GM18499 (cell line): ENCODE data around the gene KRTAP3-2.

ENCODE experiments used
- ATAC-seq: cut with Tn5 transposase; IDR thresholded peaks from one replicate; pipeline ENCODE4 v1.9.1; 2021; ENCODE audit warnings: moderate number of reproducible peaks; ENCODE audit not compliant: insufficient read depth, unreplicated experiment

Gene KRTAP3-2

DNA sequence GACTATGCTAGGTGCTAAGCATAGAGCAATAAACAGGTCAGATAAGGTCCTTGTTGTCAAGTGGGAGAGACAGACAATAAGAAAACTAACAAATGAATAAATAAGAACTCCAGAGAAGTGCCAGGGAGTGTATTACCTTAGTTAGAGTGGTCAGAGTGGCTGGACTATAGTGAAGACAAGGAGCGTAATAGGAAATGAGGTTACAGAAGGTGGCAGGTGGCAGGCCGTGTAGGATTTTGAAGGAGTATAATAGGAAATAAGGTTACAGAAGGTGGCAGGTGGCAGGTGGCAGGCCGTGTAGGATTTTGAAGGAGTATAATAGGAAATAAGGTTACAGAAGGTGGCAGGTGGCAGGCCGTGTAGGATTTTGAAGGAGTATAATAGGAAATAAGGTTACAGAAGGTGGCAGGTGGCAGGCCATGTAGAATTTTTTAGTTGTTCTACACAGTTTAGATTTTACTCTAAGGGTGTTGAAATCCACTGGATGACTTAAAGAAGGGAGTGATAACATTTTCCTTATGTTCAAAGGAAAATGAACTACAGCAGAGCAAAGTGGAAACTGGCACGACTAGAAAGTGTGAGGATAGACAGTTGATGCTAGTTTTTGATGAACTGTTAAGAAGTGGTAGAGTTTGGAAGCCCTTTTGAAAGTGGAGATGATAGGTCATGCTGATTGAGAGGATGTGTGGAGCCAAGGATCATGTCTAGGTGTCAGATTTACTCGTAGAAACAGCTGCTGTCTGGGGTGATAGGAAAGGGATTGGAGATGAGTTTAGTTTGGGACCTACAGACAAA lies 12.8 kb upstream of the KRTAP3-2 start:
- ATAC-seq = no peak

DNA sequence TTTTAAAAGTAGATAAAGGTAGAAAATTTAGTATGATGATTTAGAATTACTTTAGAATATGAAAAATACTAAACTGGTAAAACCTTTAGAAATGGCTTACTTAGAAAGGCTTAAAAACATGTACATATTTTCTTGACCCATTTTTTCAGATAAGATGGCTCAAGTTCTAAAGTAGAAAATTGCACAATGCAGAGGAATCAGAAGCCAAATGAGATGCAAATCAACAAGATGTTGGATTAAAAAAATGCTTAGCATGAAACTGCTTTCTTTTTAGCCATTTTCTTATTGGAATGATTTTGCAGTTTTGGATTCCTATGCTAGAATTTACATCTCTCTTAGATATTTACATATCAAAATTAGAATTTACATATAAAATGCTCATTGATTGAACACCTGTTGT lies 10.7 kb upstream of the KRTAP3-2 start:
- no peak for ATAC-seq

DNA sequence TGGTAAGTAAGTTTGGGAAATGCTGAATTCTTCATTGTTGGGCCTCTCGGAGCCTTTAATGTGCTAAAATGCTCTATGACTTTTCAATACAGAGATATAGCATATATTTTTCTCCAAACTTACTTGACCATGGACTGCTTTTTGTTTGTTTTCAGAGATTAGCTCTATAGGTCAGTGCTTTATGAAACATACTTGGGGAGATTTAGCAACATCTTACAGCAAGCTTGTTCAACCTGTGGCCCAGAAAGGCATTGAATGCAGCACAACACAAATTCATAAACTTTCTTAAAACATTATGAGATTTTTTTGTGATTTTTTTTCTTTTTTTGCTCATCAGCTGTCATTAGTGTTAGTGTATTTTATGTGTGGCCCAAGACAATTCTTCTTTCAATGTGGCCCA lies 10.2 kb upstream of the KRTAP3-2 start:
- no peak for ATAC-seq

DNA sequence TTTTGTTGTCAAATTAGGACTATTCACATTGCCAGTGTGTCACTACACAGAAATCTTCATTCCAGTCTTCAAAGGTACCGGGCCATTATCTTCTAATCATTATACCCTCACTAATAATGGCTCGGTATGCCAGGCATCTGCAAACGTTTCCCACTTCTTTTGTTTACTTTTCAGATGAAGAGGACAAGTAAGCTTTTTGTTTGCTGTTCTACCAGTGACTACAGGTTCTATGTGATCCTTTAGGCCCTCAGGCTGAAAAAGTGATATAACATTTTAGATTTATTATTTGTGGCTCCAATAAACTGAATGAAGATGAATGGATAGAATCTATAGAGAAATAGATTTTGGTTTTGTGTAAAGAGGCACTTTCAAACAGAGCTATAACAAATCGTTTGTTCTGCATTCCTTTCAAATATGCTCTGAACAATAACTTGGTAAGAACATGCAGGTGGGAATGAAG lies 9.6 kb upstream of the KRTAP3-2 start:
- no peak for ATAC-seq

DNA sequence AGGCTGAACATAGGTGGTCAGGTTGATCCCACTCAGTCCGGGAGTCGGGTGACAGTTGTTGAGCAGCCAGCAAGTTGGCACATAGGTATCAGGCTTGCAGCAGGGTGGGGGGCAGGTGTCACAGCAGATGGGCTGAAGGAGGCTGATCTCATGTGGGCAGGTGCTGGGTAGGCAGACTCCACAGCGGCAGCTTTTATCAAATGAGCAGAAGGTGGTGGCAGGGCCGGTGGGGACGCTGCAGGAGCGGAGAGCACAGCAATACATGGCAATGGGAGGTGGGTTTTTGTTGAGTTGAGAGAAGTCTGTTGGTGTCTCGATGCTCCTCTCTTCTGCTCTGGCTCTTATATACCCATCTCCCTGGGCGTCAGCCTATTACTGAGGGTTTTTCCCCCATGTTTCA lies 9.1 kb upstream of the KRTAP3-2 start, which contains the start of gene KRTAP3-1:
Gene KRTAP3-1 (minus strand): TSS at position 318 of the 400 bp plus-strand sequence. CDS start 54 bp downstream, at position 264.
- no peak for ATAC-seq

- no peak for ATAC-seq
Observed at GRCh38 chr17:41004397-41004796, 4.7 kb upstream of the KRTAP3-2 start.

DNA sequence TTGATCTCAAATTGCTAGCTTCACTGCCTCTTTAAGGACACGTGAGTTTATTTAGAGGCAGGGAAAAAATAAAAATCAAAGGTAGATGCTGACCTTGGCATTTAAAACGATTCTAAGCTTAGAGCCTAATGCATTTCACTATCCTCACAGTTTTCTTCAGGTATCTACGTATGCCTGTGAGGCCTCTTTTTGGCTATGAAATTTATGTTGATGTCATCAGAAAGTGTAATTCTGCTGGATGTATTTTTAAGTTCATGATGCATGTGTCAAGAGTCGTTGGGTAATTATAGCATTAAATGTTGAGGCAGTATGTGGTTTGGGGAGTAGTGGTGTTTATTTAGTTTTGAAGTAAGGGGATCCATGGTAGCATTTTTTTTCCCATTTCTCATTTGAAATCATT lies 4.2 kb upstream of the KRTAP3-2 start:
- ATAC-seq = no peak

GRCh38 chr17:41002814-41003213 lies 3.1 kb upstream of the KRTAP3-2 start:
- ATAC-seq = no peak

GRCh38 chr17:41001795-41002194 lies 2.1 kb upstream of the KRTAP3-2 start:
- no peak for ATAC-seq

DNA sequence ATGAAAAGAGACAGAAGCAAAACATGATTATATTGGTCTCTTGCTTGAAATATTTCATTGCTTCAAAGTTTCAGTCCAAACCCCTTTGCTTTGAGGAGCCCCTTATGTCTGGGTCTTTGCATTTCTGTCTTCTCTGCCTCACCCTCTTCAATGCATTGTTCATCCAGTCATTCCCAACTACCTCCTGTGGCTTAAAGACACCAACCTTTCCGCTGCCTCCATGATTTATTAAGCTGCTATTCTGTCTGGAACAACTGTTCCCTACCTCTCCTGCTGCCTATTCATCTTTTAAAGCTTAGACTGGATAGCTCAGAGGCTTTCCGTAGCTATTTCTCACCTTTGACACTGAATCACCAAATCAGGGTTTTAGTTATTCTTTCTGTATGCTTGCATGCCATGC lies 2.3 kb downstream of the KRTAP3-2 start:
- no peak for ATAC-seq

GRCh38 chr17:40996829-40997228 lies 2.9 kb downstream of the KRTAP3-2 start:
- no peak for ATAC-seq

DNA sequence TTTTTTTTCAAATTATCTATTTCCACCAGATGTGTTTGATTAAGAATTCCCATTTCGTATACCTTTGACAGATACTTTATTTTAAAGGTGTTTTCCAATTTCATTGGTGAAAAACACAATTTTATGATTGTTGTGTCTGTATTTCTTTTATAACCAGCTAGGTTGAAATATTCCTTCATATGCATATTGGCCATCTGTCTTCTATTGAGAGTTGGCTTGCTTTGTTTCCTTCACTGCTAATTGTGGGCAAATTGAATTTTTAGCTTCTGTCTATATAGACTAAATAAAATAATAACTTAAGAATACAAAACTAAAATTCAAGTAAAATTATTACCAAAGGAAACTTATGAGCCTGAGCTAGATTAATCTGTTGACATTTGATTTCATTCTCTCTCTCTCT lies 4.6 kb downstream of the KRTAP3-2 start:
- ATAC-seq = no peak

- ATAC-seq = no peak
Observed at GRCh38 chr17:40993839-40994238, 5.9 kb downstream of the KRTAP3-2 start, which contains the start of gene KRTAP3-3. KRTAP3-3 (minus strand) TSS chr17:40994164; CDS start chr17:40994097, 67 bp downstream.

DNA sequence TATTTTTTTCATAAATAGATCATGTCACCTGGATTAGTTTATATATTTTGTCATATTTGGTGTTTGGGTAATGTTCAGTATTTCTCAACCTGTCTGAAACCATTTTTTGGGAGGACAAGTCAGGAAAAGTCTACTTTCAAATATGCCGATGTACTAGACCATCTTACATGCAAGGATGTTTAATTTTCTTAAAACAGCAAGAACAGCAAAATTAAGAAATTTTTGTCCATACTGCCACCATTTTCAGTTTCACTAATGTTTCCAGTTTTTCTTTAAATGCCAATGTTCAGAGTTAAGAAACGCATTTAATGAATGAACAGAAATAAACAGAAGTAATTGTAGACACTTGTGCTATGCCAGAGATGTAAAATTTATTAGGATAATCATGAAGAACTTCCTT lies 6.6 kb downstream of the KRTAP3-2 start:
- ATAC-seq = no peak

- ATAC-seq = no peak
Observed at GRCh38 chr17:40992666-40993065, 7.0 kb downstream of the KRTAP3-2 start.

DNA sequence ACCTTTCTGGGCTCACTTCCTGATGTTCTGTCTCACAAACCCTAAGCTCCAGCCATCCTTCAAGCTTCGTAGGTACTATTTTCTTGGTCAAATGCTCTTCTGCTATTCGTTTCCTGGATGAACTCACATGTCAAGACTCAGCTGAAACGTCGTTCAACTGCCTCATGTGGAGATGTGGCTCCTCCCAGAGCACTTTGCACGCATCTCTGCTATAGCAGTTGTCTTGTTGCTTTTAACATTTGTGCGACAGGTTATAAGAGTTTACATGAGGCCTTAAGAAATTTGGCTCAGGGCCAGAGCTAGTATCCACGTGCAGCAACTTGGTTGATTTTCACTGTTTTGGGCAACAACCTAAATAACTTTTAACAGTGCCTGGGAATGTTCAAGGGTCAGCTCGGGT lies 12.8 kb downstream of the KRTAP3-2 start:
- ATAC-seq = no peak

DNA sequence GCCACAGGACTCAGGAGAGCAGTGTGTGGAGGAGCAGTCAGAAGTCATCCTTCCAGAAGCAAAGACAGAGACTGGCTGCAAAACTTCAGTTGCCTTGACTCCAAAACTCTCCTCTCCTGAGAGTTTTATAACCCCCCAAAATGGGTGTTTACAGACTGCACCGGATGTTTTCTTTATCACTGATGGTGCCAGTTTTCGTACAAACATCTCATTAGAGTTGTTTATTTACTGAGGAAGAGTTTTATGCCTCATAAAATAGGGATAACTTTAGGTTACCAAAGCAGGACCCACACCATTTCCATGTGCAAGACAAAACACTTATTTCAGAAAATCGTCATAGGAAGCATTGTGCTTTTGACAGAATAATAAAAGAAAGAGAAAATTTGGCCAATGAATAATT lies 15.5 kb downstream of the KRTAP3-2 start, which contains the start of gene KRT40:
Gene KRT40 (minus strand): TSS at position 101 of the 400 bp plus-strand sequence. CDS start 53 bp downstream, at position 48.
- no peak for ATAC-seq

GRCh38 chr17:40981115-40981514 lies 18.6 kb downstream of the KRTAP3-2 start:
- no peak for ATAC-seq

- ATAC-seq = no peak
Observed at GRCh38 chr17:40980596-40980995, 19.1 kb downstream of the KRTAP3-2 start.

GRCh38 chr17:40980117-40980516 lies 19.6 kb downstream of the KRTAP3-2 start:
- ATAC-seq = no peak

- no peak for ATAC-seq
Observed at GRCh38 chr17:40978575-40979151, 21.0 kb downstream of the KRTAP3-2 start.

GRCh38 chr17:40975516-40975915 lies 24.2 kb downstream of the KRTAP3-2 start:
- no peak for ATAC-seq
